Activated CD4-positive, alpha-beta T cell treated with anti-CD3 and anti-CD28 coated beads for 36 hours (primary cell): ENCODE results near the gene NCSTN. TPM values are rescaled to one million over a fixed set of nuclear protein-coding genes. Genes with fewer than 3 reads are reported as not detected.

Source experiments
- ATAC-seq: fragments of 200-7000 bp; cut with Tn5 transposase; one replicate; pipeline ENCODE4 v1.10.0; 2021; ENCODE audit warnings: mild to moderate bottlenecking, moderate library complexity
- CTCF ChIA-PET: fragments of 350-600 bp; sonication (Branson Sonifier 250); formaldehyde crosslinking; loops from one replicate; lab custom pipeline; 2021; ENCODE audit warnings: antibody characterized with exemption; lab: Charles Lee
- POLR2A ChIA-PET: fragments of 350-600 bp; sonication (Branson Sonifier 250); formaldehyde crosslinking; loops from one replicate; lab custom pipeline; 2021; ENCODE audit warnings: antibody characterized with exemption, inconsistent platforms; lab: Charles Lee
- DNase-seq: peaks from one replicate; pipeline ENCODE4 v3.0.0-alpha.2; 2020
- H3K27ac Mint-ChIP-seq: one replicate; pipeline ENCODE4 v1.8.0; 2021; ENCODE audit warnings: mixed read lengths
- H3K27me3 Mint-ChIP-seq: one replicate; pipeline ENCODE4 v1.8.0; 2021; ENCODE audit warnings: mixed read lengths
- H3K36me3 Mint-ChIP-seq: one replicate; pipeline ENCODE4 v1.8.0; 2021; ENCODE audit warnings: low read depth, mixed read lengths
- H3K4me1 Mint-ChIP-seq: one replicate; pipeline ENCODE4 v1.8.0; 2021; ENCODE audit warnings: mixed read lengths
- H3K4me3 Mint-ChIP-seq: one replicate; pipeline ENCODE4 v1.8.0; 2021; ENCODE audit warnings: mild to moderate bottlenecking, moderate library complexity, mixed read lengths
- H3K9me3 Mint-ChIP-seq: one replicate; pipeline ENCODE4 v1.8.0; 2021; ENCODE audit warnings: low read depth, mixed read lengths
- intact Hi-C, 2 experiments: fragments of 100-400 bp; cut with DNase I in 1 of 2; cut with micrococcal nuclease in 1 of 2; formaldehyde crosslinking; loops; one replicate each; pipeline versions ENCODE4 v1.14.2 to v1.15.1; 2022 to 2024; cut with DNase I, micrococcal nuclease
- total RNA-seq, 2 experiments: library from RNA; stranded (reverse); gene quantifications; one replicate each; pipeline ENCODE4 v1.2.3, GENCODE V29; 2021

The NCSTN gene
- 10 to 100 TPM; 47.0 to 51.5 TPM for total RNA-seq

GRCh38 chr1:160342953-160343869 is at the start of gene NCSTN, which contains the start of gene COPA:
NCSTN (plus strand) TSS chr1:160343383; CDS start chr1:160343397, 14 bp downstream.
COPA (minus strand) TSS chr1:160343250; CDS start chr1:160343170, 80 bp downstream.
- no peaks in the 10 kb centered on the region for H3K9me3 Mint-ChIP-seq
- no peaks in the 10 kb centered on the region for H3K27me3 Mint-ChIP-seq
- peak; percentile 99 for ATAC-seq
- H3K4me1 Mint-ChIP-seq: peaks cover 31% of the 10 kb centered on the region
- H3K27ac Mint-ChIP-seq: peak within 1 kb of the TSS; percentile 100
- ChIA-PET CTCF (interaction anchor here (0.6 to 0.9 kb wide), 3 partner anchors 239 to 658 kb away, joined by 3 read pairs; no protein-coding TSS in a partner anchor), POLR2A (no interaction called here)
- peak within 1 kb of the TSS; percentile 100 for H3K4me3 Mint-ChIP-seq
- peaks cover 44% of the 10 kb centered on the region for H3K36me3 Mint-ChIP-seq
- peak; percentile 94 for DNase-seq
- intact Hi-C loops: loop anchor here (1.0 to 5.0 kb wide), 7 partner anchors 58 to 1404 kb away; partner anchors contain the start of genes PEX19 (in 2 of the 2), DCAF8 (in 1 of the 2), DUSP12 (in 1 of the 2) and IGSF8 (in 1 of the 2)

- DNase-seq (no peak), ATAC-seq (no peak)
- Mint-ChIP-seq H3K4me1 (peaks cover 2% of the 10 kb centered on the region), H3K4me3 (no peak overlapping the region), H3K9me3 (no peaks in the 10 kb centered on the region), H3K27ac (no peak overlapping the region), H3K27me3 (no peaks in the 10 kb centered on the region), H3K36me3 (peaks cover 67% of the 10 kb centered on the region)
- ChIA-PET CTCF (interaction anchor here (1.3 kb wide), 2 partner anchors 52 to 102 kb away, joined by 3 to 4 read pairs; no protein-coding TSS in a partner anchor), POLR2A (no interaction called here)
- intact Hi-C loops: no loop called here
Measured at GRCh38 chr1:160296036-160296435, 47.1 kb upstream of the NCSTN start.

DNA sequence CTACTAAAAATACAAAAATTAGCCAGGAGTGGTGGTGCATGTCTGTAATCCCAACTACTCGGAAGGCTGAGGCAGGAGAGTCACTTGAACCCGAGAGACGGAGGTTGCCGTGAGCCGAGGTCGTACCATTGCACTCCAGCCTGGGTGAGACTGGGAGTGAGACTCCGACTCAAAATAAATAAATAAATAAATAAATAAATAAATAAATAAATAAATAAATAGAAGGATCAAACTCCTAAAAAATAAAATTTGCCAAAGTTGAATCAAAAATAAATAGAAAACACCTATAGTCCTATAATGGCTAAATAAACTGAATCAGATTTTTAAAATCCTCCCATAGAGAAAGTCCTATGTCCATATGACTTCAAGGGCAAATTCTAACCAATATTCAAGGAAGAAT is 43.0 kb upstream of the NCSTN start:
- no peak overlapping the region for H3K27ac Mint-ChIP-seq
- ChIA-PET CTCF (interaction anchor here (0.6 to 1.3 kb wide), 4 partner anchors 9 to 847 kb away, joined by 3 to 4 read pairs (median 3); no protein-coding TSS in a partner anchor), POLR2A (no interaction called here)
- H3K4me3 Mint-ChIP-seq: no peak overlapping the region
- peaks cover 46% of the 10 kb centered on the region for H3K36me3 Mint-ChIP-seq
- no peaks in the 10 kb centered on the region for H3K9me3 Mint-ChIP-seq
- H3K27me3 Mint-ChIP-seq: no peaks in the 10 kb centered on the region
- ATAC-seq (no peak), DNase-seq (no peak)
- intact Hi-C loops: no loop called here
- H3K4me1 Mint-ChIP-seq: no peaks in the 10 kb centered on the region

DNA sequence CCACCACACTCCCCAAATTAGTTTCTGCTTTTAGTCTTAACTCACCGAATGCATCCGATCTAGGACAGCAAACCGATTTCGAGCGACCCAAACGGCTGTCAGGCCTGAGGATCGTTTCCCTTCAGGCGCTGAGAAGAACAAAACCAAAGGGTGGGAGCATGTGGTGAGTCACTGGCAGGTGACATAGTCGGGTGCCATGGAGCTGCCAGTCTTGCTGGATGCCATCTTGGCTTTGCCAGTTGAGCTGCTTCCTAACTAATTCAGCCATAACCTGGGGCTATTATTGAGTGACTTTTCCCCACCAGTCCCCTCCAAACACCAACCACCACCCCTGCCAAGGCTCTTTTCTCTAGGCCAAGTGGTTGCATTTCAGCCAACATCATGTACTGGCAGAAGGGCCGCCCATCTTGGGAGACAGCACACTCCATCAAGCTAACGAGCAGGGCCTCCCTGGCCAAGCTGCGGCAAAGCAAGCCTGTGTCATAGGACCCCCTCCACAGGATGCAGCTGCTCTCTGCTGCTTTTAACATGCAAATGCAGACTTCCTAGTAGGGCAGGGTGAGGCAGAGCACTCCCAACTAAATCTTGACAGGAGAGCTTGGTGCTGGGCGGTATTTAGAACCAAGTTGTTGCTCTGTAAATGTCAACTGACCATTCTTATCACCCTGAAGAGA is 35.9 kb upstream of the NCSTN start:
- CTCF ChIA-PET: interaction anchor here (4.0 kb wide), 1 partner anchor 15 kb away, joined by 10 read pairs; no protein-coding TSS in a partner anchor

GRCh38 chr1:160308451-160309184 is 34.6 kb upstream of the NCSTN start:
- ChIA-PET POLR2A (interaction anchor here (0.6 kb wide), 1 partner anchor 229 kb away, joined by 4 read pairs; no protein-coding TSS in a partner anchor), CTCF (interaction anchor here (0.7 to 4.0 kb wide), 3 partner anchors 10 to 30 kb away, joined by 3 to 10 read pairs (median 3); no protein-coding TSS in a partner anchor)
- ATAC-seq: no peak
- intact Hi-C loops: no loop called here
- Mint-ChIP-seq H3K36me3 (peaks cover 52% of the 10 kb centered on the region), H3K4me3 (no peak overlapping the region), H3K27ac (no peak overlapping the region), H3K9me3 (no peaks in the 10 kb centered on the region), H3K27me3 (no peaks in the 10 kb centered on the region), H3K4me1 (no peaks in the 10 kb centered on the region)
- DNase-seq: no peak

More for the DNA sequence above, 35.9 kb upstream of the NCSTN start:
- Mint-ChIP-seq H3K27me3 (no peaks in the 10 kb centered on the region), H3K4me3 (no peak overlapping the region), H3K4me1 (no peaks in the 10 kb centered on the region), H3K9me3 (no peaks in the 10 kb centered on the region), H3K36me3 (peaks cover 52% of the 10 kb centered on the region), H3K27ac (no peak overlapping the region)
- intact Hi-C loops: no loop called here
- POLR2A ChIA-PET: no interaction called here
- ATAC-seq (no peak), DNase-seq (no peak)

GRCh38 chr1:160309185-160309557 is 34.0 kb upstream of the NCSTN start:
- no peak overlapping the region for H3K27ac Mint-ChIP-seq
- POLR2A ChIA-PET: no interaction called here
- CTCF ChIA-PET: interaction anchor here (1.0 to 4.0 kb wide), 2 partner anchors 10 to 17 kb away, joined by 3 to 10 read pairs; no protein-coding TSS in a partner anchor

GRCh38 chr1:160309571-160309970 is 33.6 kb upstream of the NCSTN start:
- peaks cover 56% of the 10 kb centered on the region for H3K36me3 Mint-ChIP-seq
- no peaks in the 10 kb centered on the region for H3K9me3 Mint-ChIP-seq
- ATAC-seq: no peak
- no peak overlapping the region for H3K27ac Mint-ChIP-seq
- no peaks in the 10 kb centered on the region for H3K4me1 Mint-ChIP-seq
- H3K4me3 Mint-ChIP-seq: no peak overlapping the region
- POLR2A ChIA-PET: interaction anchor here (0.6 kb wide), 1 partner anchor 21 kb away, joined by 5 read pairs; no protein-coding TSS in a partner anchor
- CTCF ChIA-PET: interaction anchor here (1.0 kb wide), 1 partner anchor 9 kb away, joined by 3 read pairs; no protein-coding TSS in a partner anchor
- intact Hi-C loops: no loop called here
- no peak for DNase-seq
- no peaks in the 10 kb centered on the region for H3K27me3 Mint-ChIP-seq

More at GRCh38 chr1:160309185-160309557, 34.0 kb upstream of the NCSTN start:
- intact Hi-C loops: no loop called here
- no peaks in the 10 kb centered on the region for H3K27me3 Mint-ChIP-seq
- H3K4me3 Mint-ChIP-seq: no peak overlapping the region
- no peaks in the 10 kb centered on the region for H3K4me1 Mint-ChIP-seq
- no peaks in the 10 kb centered on the region for H3K9me3 Mint-ChIP-seq
- H3K36me3 Mint-ChIP-seq: peaks cover 54% of the 10 kb centered on the region
- ATAC-seq (no peak), DNase-seq (no peak)

DNA sequence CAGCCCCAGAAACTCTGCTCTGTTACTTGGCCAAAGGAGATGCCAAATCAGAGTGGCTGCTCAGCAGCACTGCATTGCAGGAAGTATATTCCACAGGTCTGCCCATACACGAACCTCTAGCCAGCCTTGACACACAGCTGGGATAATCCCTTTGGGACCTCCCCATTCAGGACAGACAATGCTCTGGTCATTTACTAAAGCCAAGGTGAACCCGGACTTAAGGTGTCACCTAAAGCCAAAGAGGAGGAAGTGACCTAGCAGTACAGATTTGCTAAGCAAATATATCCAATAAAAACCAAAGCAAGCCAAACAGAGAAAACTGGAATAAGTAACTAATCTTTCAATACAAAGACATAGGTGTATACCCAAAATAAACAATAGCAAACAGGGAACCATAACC is 27.8 kb upstream of the NCSTN start:
- peaks cover 17% of the 10 kb centered on the region for H3K4me1 Mint-ChIP-seq
- no peak for DNase-seq
- peaks cover 72% of the 10 kb centered on the region for H3K36me3 Mint-ChIP-seq
- peak overlapping the region; percentile 45 for H3K27ac Mint-ChIP-seq
- no peak overlapping the region for H3K4me3 Mint-ChIP-seq
- intact Hi-C loops: no loop called here
- ChIA-PET CTCF (interaction anchor here (0.7 to 1.5 kb wide), 3 partner anchors 24 to 30 kb away, joined by 3 to 6 read pairs (median 6); no protein-coding TSS in a partner anchor), POLR2A (no interaction called here)
- peaks cover 12% of the 10 kb centered on the region for H3K9me3 Mint-ChIP-seq
- no peak for ATAC-seq
- H3K27me3 Mint-ChIP-seq: no peaks in the 10 kb centered on the region

GRCh38 chr1:160322831-160323230 is 20.4 kb upstream of the NCSTN start:
- peaks cover 6% of the 10 kb centered on the region for H3K4me1 Mint-ChIP-seq
- no peak overlapping the region for H3K4me3 Mint-ChIP-seq
- CTCF ChIA-PET: interaction anchor here (0.6 to 1.1 kb wide), 2 partner anchors 31 to 159 kb away, joined by 3 to 4 read pairs; no protein-coding TSS in a partner anchor
- peaks cover 2% of the 10 kb centered on the region for H3K9me3 Mint-ChIP-seq
- H3K27me3 Mint-ChIP-seq: no peaks in the 10 kb centered on the region
- DNase-seq (no peak), ATAC-seq (no peak)
- H3K27ac Mint-ChIP-seq: no peak overlapping the region
- intact Hi-C loops: no loop called here
- H3K36me3 Mint-ChIP-seq: peaks cover 55% of the 10 kb centered on the region
- POLR2A ChIA-PET: no interaction called here

GRCh38 chr1:160325252-160325651 is 17.9 kb upstream of the NCSTN start:
- no peaks in the 10 kb centered on the region for H3K27me3 Mint-ChIP-seq
- no peak overlapping the region for H3K4me3 Mint-ChIP-seq
- H3K36me3 Mint-ChIP-seq: peaks cover 52% of the 10 kb centered on the region
- ATAC-seq (no peak), DNase-seq (no peak)
- no peaks in the 10 kb centered on the region for H3K9me3 Mint-ChIP-seq
- no peaks in the 10 kb centered on the region for H3K4me1 Mint-ChIP-seq
- ChIA-PET POLR2A (no interaction called here), CTCF (interaction anchor here (0.7 to 0.9 kb wide), 2 partner anchors 44 to 431 kb away, joined by 3 read pairs; no protein-coding TSS in a partner anchor)
- intact Hi-C loops: no loop called here
- H3K27ac Mint-ChIP-seq: no peak overlapping the region
